ENCODE measurements around the gene CD22.

CD22 gene

DNA sequence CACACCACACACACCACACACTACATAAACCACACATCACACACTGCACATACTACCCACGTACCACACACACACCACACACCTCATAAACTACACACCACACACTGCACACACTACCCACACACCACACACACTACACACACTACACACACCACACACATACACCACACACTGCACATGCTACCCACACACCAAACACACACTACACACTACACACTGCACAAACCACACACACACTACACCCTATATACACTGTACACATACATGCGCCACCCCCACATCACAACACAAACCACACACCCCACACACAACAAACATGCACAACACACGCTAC lies 31.5 kb upstream of the CD22 start:
- Histone ChIP-seq H3K27me3 (ENCODE audit: control insufficient read depth in 1 of 2, insufficient read depth in 2 of 2, low read length in 2 of 2) (peaks cover 17 to 40% of the 10 kb centered on the region in 2 donors), H3K36me3 (ENCODE audit: insufficient read depth, low read length) (no peaks in the 10 kb centered on the region), H3K27ac (ENCODE audit: low read depth, low read length) (no peak overlapping the region), H3K4me1 (ENCODE audit: insufficient read depth, low read length) (no peaks in the 10 kb centered on the region), H3K4me3 (ENCODE audit: low read depth in 1 of 2, low read length in 2 of 2) (no peak overlapping the region), H3K9me3 (ENCODE audit: low read length) (no peaks in the 10 kb centered on the region), H3K9ac (ENCODE audit: low read length) (no peak overlapping the region)

DNA sequence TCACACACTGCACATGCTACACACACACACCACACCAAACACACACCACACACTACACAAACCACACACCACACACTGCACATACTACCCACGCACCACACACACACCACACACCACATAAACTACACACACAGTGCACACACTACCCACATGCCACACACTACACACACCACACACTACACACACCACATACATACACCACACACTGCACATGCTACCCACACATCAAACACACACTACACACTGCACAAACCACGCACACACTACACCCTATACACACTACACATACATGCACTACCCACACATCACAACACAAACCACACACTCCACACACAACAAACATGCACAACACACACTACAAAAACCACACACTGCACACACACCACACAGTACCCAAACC lies 31.1 kb upstream of the CD22 start:
- Histone ChIP-seq H3K36me3 (ENCODE audit: insufficient read depth, low read length) (no peaks in the 10 kb centered on the region), H3K9ac (ENCODE audit: low read length) (no peak overlapping the region), H3K4me3 (ENCODE audit: low read depth in 1 of 2, low read length in 2 of 2) (no peak overlapping the region), H3K4me1 (ENCODE audit: insufficient read depth, low read length) (no peaks in the 10 kb centered on the region), H3K27me3 (ENCODE audit: control insufficient read depth in 1 of 2, insufficient read depth in 2 of 2, low read length in 2 of 2) (peaks cover 17 to 40% of the 10 kb centered on the region in 2 donors), H3K27ac (ENCODE audit: low read depth, low read length) (no peak overlapping the region), H3K9me3 (ENCODE audit: low read length) (no peaks in the 10 kb centered on the region)

DNA sequence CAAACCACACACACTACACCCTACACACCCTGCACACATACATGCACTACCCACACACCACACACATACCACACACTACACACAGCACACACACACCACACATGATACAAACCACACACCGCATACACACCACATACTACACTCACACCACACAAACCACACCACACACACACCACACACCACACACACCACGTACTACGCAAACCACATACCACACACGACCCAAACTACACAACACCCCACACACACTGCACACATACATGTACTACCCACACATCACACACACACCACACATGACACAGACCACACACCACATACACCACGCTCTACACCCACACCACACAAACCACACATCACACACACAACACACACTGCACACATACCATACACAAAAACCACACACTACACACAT lies 30.4 kb upstream of the CD22 start:
- H3K27ac ChIP-seq (ENCODE audit: low read depth, low read length) = no peak overlapping the region
- no peak overlapping the region for H3K4me3 ChIP-seq (ENCODE audit: low read depth in 1 of 2, low read length in 2 of 2)
- no peak overlapping the region for H3K9ac ChIP-seq (ENCODE audit: low read length)
- no peaks in the 10 kb centered on the region for H3K4me1 ChIP-seq (ENCODE audit: insufficient read depth, low read length)
- no peaks in the 10 kb centered on the region for H3K9me3 ChIP-seq (ENCODE audit: low read length)
- H3K27me3 ChIP-seq (ENCODE audit: control insufficient read depth in 1 of 2, insufficient read depth in 2 of 2, low read length in 2 of 2) = peaks cover 17 to 35% of the 10 kb centered on the region in 2 donors
- H3K36me3 ChIP-seq (ENCODE audit: insufficient read depth, low read length) = no peaks in the 10 kb centered on the region

DNA sequence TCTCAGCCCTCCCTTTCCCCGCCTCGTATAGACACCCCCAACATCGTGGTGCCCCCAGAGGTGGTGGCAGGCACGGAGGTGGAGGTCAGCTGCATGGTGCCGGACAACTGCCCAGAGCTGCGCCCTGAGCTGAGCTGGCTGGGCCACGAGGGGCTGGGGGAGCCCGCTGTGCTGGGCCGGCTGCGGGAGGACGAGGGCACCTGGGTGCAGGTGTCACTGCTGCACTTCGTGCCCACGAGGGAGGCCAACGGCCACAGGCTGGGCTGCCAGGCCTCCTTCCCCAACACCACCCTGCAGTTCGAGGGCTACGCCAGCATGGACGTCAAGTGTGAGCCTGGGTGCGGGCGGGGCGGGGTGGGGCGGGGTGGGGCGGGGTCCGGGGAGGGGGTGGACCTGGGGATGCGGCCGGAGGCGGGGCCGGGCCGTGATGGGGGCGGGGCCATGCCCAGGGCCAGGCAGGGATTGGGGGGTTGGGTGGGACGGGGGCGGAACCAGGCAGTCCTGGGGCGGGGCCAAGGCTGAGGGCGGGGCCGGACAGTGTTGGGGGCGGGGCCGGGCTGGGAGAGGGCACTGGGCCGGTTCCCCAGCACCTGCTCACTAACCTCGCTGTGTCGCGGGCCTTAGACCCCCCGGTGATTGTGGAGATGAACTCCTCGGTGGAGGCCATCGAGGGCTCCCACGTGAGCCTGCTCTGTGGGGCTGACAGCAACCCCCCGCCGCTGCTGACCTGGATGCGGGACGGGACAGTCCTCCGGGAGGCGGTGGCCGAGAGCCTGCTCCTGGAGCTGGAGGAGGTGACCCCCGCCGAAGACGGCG lies 29.3 kb upstream of the CD22 start:
- H3K4me1 ChIP-seq (ENCODE audit: insufficient read depth, low read length) = no peaks in the 10 kb centered on the region
- no peak overlapping the region for H3K27ac ChIP-seq (ENCODE audit: low read depth, low read length)
- no peaks in the 10 kb centered on the region for H3K9me3 ChIP-seq (ENCODE audit: low read length)
- H3K9ac ChIP-seq (ENCODE audit: low read length) = no peak overlapping the region
- H3K27me3 ChIP-seq (ENCODE audit: control insufficient read depth in 1 of 2, insufficient read depth in 2 of 2, low read length in 2 of 2) = peaks cover 17 to 27% of the 10 kb centered on the region in 2 donors
- H3K4me3 ChIP-seq (ENCODE audit: low read depth in 1 of 2, low read length in 2 of 2) = no peak overlapping the region
- no peaks in the 10 kb centered on the region for H3K36me3 ChIP-seq (ENCODE audit: insufficient read depth, low read length)

DNA sequence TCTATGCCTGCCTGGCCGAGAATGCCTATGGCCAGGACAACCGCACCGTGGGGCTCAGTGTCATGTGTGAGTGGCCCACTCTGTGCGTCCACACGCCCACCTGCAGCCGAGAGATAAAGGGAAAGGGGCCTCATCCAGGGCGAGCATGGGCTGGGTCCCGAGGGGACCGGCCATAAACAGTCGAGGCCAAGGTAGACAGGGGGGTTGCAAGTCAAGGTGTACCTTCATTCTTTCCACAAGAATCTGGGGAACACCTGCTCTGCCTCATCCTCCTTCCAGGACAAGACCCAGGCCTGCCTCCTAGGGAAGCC lies 28.7 kb upstream of the CD22 start:
- Histone ChIP-seq H3K9ac (ENCODE audit: low read length) (no peak overlapping the region), H3K36me3 (ENCODE audit: insufficient read depth, low read length) (no peaks in the 10 kb centered on the region), H3K27me3 (ENCODE audit: control insufficient read depth in 1 of 2, insufficient read depth in 2 of 2, low read length in 2 of 2) (peaks cover 17 to 32% of the 10 kb centered on the region in 2 donors), H3K4me3 (ENCODE audit: low read depth in 1 of 2, low read length in 2 of 2) (no peak overlapping the region), H3K4me1 (ENCODE audit: insufficient read depth, low read length) (no peaks in the 10 kb centered on the region), H3K9me3 (ENCODE audit: low read length) (no peaks in the 10 kb centered on the region), H3K27ac (ENCODE audit: low read depth, low read length) (no peak overlapping the region)

DNA sequence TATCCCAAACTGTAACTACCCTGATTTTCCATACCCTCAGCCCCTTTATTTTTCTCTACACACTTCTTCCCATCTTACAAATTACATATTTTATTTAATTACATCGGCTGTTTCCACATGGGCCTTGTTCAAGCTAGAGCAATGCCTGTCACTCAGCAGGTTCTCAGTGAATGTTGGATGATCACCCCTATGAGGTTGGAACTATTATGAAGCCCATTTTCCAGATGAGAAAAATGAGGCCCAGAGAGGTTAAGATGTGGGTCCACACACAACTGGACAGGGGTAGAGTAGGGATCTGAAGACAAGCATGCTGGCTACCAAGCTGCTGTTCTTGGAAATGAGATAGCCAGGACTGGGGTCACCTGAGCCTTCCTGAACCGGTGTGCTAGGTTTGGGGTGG lies 27.0 kb upstream of the CD22 start:
- H3K4me1 ChIP-seq (ENCODE audit: insufficient read depth, low read length) = no peaks in the 10 kb centered on the region
- no peak overlapping the region for H3K4me3 ChIP-seq (ENCODE audit: low read depth in 1 of 2, low read length in 2 of 2)
- no peak overlapping the region for H3K27ac ChIP-seq (ENCODE audit: low read depth, low read length)
- no peak overlapping the region for H3K9ac ChIP-seq (ENCODE audit: low read length)
- no peaks in the 10 kb centered on the region for H3K9me3 ChIP-seq (ENCODE audit: low read length)
- H3K27me3 ChIP-seq (ENCODE audit: control insufficient read depth in 1 of 2, insufficient read depth in 2 of 2, low read length in 2 of 2) = peaks cover 17 to 23% of the 10 kb centered on the region in 2 donors
- H3K36me3 ChIP-seq (ENCODE audit: insufficient read depth, low read length) = no peaks in the 10 kb centered on the region

DNA sequence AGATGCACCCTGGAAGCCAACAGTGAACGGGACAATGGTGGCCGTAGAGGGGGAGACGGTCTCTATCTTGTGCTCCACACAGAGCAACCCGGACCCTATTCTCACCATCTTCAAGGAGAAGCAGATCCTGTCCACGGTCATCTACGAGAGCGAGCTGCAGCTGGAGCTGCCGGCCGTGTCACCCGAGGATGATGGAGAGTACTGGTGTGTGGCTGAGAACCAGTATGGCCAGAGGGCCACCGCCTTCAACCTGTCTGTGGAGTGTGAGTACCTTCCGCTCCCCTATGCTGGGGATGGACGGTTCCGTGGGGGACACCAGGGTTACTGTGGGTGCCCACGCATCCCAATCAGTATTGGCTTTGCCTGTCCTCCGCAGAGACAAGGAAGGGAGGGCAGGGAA lies 26.5 kb upstream of the CD22 start:
- Histone ChIP-seq H3K27me3 (ENCODE audit: control insufficient read depth in 1 of 2, insufficient read depth in 2 of 2, low read length in 2 of 2) (peaks cover 15 to 23% of the 10 kb centered on the region in 2 donors), H3K4me1 (ENCODE audit: insufficient read depth, low read length) (no peaks in the 10 kb centered on the region), H3K9ac (ENCODE audit: low read length) (no peak overlapping the region), H3K4me3 (ENCODE audit: low read depth in 1 of 2, low read length in 2 of 2) (no peak overlapping the region), H3K9me3 (ENCODE audit: low read length) (no peaks in the 10 kb centered on the region), H3K36me3 (ENCODE audit: insufficient read depth, low read length) (no peaks in the 10 kb centered on the region), H3K27ac (ENCODE audit: low read depth, low read length) (no peak overlapping the region)

DNA sequence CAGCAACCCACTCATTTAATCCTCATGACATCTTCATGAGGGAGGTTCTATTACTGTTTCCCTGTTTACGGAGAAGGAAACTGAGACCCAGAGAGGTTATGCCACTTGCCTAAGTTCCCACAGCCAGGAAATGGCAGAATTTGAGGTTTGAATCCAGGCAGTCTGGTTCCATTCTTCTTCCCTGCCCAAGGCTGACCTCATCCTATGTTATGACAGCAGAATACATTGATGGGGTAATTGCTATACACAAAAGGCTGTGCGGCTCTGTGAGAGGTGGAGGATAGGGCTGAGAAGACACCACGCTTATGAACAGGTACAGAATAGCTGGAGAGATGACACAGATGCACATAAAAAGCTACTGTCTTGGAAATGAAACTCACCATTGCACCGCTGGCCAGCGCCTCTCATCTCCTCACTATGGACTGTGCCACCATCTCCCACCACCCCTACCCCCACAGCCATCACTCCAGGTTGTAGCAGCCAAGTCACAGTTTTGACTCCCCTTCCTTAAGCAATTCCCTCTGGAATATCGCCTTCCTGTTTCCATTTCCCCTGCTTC lies 25.6 kb upstream of the CD22 start:
- H3K9me3 ChIP-seq (ENCODE audit: low read length) = no peaks in the 10 kb centered on the region
- H3K4me1 ChIP-seq (ENCODE audit: insufficient read depth, low read length) = no peaks in the 10 kb centered on the region
- no peaks in the 10 kb centered on the region for H3K36me3 ChIP-seq (ENCODE audit: insufficient read depth, low read length)
- H3K27me3 ChIP-seq (ENCODE audit: control insufficient read depth in 1 of 2, insufficient read depth in 2 of 2, low read length in 2 of 2) = peaks cover 7 to 23% of the 10 kb centered on the region in 2 donors
- no peak overlapping the region for H3K4me3 ChIP-seq (ENCODE audit: low read depth in 1 of 2, low read length in 2 of 2)
- no peak overlapping the region for H3K9ac ChIP-seq (ENCODE audit: low read length)
- no peak overlapping the region for H3K27ac ChIP-seq (ENCODE audit: low read depth, low read length)

DNA sequence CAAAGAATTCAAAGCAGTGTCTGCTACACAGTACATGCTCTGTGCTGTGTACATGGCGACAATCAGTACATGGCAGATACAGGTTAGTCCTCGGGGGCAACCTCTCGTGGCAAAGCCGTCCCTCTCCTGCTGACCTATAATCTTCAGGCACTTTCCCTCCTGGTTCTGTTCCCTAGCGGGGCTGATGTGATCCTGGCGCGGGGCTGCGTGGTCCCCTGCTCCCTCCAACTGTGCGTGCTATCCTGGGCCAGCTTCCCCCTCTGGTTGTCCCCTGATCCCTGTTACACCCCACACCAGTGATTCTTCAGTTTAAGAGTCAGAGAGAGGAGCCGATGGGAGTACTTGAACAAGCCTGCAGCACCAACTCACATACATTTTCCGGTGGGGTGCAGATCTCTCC lies 25.0 kb upstream of the CD22 start:
- Histone ChIP-seq H3K36me3 (ENCODE audit: insufficient read depth, low read length) (no peaks in the 10 kb centered on the region), H3K27ac (ENCODE audit: low read depth, low read length) (no peak overlapping the region), H3K27me3 (ENCODE audit: control insufficient read depth in 1 of 2, insufficient read depth in 2 of 2, low read length in 2 of 2) (peaks cover 4 to 22% of the 10 kb centered on the region in 2 donors), H3K9ac (ENCODE audit: low read length) (no peak overlapping the region), H3K4me1 (ENCODE audit: insufficient read depth, low read length) (no peaks in the 10 kb centered on the region), H3K4me3 (ENCODE audit: low read depth in 1 of 2, low read length in 2 of 2) (no peak overlapping the region), H3K9me3 (ENCODE audit: low read length) (no peaks in the 10 kb centered on the region)

DNA sequence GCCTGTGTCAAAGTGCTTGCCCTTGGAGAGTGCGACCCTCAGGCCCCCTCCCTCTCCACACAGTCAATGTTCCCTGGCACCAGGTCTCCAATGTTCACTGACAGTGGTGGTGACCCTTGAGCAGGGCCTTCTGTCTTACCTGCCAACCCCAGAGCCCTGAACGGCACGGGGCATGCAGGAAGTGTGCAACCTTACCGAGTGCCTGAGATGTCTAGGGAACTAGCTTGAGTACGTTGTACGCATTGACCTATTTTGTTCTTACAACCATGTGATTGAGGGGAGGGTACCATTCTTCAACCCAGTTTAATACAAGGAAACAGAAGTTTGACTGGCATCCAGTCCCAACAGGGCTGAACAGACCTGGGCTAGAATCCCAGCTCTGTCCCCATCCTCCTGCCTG lies 23.8 kb upstream of the CD22 start:
- peaks cover 4 to 17% of the 10 kb centered on the region in 2 donors for H3K27me3 ChIP-seq (ENCODE audit: control insufficient read depth in 1 of 2, insufficient read depth in 2 of 2, low read length in 2 of 2)
- no peak overlapping the region for H3K4me3 ChIP-seq (ENCODE audit: low read depth in 1 of 2, low read length in 2 of 2)
- no peak overlapping the region for H3K27ac ChIP-seq (ENCODE audit: low read depth, low read length)
- H3K9me3 ChIP-seq (ENCODE audit: low read length) = no peaks in the 10 kb centered on the region
- no peak overlapping the region for H3K9ac ChIP-seq (ENCODE audit: low read length)
- no peaks in the 10 kb centered on the region for H3K4me1 ChIP-seq (ENCODE audit: insufficient read depth, low read length)
- H3K36me3 ChIP-seq (ENCODE audit: insufficient read depth, low read length) = no peaks in the 10 kb centered on the region

DNA sequence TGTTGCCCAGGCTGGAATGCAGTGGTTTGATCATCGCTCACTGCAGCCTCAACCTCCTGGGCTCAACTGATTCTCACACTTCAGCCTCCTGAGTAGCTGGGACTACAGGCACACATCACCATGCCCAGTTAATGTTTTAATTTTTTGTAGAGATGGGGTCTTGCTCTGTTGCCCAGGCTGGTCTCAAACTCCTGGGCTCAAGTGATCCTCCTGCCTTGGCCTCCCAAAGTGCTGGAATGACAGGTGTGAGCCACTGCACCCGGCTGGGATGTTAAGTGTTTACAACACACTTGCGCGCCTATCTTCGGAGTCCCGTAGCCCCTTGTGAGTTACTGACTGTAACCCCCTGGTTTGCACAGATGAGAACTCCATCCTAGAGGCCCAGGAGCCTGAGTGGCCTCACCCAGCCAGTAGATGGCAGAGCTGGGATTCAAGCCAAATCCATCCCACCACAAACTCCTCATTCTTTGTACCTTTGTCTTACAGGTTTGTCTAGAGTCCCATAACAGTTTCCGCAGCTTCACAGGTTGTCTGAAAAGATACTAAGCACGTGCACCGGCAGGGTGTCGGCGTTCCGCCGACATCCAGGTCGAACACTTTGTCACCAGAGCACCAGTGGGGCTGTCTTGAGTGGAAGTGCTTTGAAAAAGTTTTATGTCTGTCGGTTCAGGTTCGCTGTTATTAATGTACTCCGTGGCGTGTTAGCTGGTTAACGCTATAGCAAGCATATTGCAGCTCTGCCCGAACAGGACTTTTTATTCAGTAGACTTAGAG lies 22.3 kb upstream of the CD22 start:
- no peak overlapping the region for H3K27ac ChIP-seq (ENCODE audit: low read depth, low read length)
- no peaks in the 10 kb centered on the region for H3K36me3 ChIP-seq (ENCODE audit: insufficient read depth, low read length)
- no peaks in the 10 kb centered on the region for H3K4me1 ChIP-seq (ENCODE audit: insufficient read depth, low read length)
- peaks cover 4 to 10% of the 10 kb centered on the region in 2 donors for H3K27me3 ChIP-seq (ENCODE audit: control insufficient read depth in 1 of 2, insufficient read depth in 2 of 2, low read length in 2 of 2)
- no peaks in the 10 kb centered on the region for H3K9me3 ChIP-seq (ENCODE audit: low read length)
- H3K4me3 ChIP-seq (ENCODE audit: low read depth in 1 of 2, low read length in 2 of 2) = no peak overlapping the region
- no peak overlapping the region for H3K9ac ChIP-seq (ENCODE audit: low read length)
